DMS79 (cell line): ENCODE measurements around the gene NPR3.

ENCODE experiments used
- DNase-seq: peaks from one replicate; lab custom pipeline; 2025; lab: John Stamatoyannopoulos, UW

The NPR3 gene

DNA sequence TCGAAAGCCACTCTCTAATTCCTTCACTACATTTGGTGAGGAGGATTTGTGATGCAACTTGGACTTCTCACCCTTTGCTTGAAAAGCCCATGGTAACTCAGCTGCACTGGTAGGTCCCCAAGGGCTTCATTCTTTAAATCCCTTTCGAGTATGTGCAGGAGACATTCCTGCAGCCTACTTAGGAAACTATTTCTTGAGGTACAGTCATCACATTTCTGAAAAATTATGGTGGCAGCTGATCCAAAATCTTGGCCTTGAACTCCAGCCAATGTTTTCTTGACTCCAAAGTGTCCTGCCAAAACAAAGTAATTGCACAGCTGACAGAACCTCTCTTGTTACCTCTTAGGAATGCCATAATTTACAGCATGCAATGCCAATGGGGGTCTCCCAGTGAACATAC is 99.7 kb downstream of the NPR3 start:
- DNase-seq = no peak

DNA sequence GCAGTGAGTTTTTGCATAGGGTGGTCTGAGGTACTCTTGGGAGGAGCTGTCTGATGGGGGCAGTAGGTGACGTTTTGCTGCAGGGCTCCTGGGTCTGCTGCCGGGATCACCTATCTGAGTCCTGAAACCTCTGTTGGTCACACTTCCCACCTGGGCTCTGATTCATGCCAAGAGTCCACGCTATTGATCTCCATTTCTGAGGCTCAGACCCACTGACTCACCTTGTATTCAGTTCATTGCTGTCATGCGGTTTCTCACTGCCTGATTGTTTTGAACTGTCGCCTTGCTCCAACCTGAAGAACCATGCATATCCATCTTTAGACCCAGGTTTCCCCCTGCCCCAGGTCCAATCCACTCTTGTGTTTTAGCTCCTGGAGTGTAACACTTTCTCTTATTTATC is 101.3 kb downstream of the NPR3 start:
- no peak for DNase-seq

DNA sequence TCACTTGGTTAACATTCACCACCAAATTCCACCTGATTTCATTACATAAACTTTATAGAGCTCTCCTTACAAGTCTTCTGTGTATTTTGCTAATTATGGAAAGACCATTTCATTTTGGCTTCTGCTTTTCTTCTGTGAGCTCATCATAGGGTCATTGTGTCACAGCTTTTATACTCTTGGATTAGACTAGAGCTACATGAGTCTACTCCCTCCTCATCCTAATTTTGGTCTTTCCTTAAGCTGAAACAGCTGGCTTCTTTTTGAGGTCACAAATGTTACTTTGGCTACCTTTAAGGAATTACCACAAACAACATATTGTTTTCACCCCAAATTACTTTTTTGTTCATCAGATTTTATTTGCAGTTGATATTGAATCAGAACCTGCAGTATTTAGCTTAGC is 103.0 kb downstream of the NPR3 start:
- no peak for DNase-seq

DNA sequence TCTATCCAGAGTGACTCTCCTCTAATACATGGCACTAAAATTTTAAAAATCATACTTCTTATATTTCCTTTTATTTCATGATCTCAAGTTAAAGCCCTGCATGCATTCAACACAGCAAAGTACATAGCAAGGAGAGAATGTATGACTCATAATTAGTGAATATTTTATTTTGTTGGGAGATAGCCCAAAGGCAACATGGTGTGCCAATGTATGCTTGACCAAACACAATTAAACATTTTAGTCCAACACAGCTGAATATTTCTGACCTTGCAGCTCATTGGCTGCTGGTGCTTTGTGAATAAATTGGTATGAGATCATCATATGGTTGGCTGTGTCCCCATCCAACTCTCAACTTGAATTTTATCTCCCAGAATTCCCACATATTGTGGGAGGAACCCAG is 103.5 kb downstream of the NPR3 start:
- DNase-seq = no peak

DNA sequence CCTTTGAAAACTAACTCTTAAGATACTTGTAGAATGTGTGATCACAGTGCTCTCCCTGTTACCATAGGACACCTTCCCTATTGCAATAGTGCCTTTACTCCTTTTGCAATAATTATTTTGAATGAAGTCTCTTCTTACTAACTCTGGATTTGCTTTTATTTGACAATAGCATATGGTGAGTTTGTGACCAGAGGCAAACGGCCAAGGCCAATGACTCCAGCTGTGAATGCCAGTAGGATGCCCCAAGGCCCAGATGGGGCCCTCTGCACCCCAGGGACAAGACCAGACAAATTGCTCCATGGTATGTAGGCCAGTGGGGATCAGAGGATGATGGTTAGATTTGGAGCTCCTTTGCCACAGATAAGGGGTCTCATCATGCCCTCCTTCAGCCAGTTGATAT is 116.9 kb downstream of the NPR3 start:
- DNase-seq = no peak

DNA sequence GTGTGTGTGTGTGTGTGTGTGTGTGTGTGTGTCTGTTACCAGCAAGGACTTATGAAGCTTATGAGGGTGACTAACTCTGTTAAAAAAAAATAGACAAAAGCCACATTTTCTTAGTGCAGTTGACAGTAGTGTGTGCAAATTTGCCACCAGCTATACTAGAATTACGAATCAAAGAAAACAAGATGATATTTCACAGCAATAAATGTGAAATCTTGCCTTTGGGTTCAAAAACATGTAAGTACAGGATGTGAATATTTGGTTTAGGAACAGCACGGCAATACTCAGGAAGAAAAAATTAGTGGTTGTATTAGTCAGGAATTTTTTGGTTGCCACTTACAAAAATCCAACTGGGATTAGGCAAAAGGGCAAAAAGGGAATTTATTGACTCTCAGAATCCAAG is 117.4 kb downstream of the NPR3 start:
- no peak for DNase-seq

DNA sequence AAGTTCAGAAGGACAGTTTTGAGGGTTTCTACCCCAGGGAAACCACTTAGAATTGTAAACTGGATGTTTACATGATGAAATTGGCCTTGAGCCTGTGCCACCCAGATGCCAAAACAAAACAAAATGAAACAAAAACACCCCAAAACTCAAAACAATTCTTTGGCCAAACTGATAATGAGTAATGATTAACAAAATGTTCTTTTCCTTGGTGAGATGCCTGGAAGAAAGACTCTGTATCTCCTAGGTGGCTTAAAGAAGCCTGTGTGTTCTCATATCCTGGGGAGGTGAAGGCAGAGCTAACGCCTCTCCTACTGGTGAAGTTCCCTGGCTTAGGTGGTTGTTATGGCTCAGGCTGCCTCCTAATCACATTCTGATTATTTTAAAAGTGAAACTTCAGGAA is 120.5 kb downstream of the NPR3 start:
- DNase-seq = no peak

DNA sequence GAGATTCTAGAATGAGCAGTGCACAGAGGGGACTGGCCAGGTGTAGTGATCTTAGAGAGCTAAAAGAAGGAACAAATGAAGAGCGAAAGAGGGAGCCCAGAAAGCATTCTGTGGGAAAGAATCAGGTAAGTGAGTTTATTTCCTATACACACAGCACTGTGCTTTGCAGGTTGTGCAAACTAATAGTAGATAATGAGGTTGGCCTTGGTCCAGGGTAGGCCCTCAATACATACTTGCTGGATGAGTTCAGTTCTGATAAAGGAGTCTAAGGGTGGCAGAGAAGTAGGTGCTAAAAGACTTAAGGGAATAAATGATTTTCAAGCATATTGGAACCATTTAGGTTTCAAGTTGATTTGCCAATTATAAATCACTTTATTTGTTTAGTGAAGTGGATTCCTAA is 122.0 kb downstream of the NPR3 start:
- DNase-seq = no peak

DNA sequence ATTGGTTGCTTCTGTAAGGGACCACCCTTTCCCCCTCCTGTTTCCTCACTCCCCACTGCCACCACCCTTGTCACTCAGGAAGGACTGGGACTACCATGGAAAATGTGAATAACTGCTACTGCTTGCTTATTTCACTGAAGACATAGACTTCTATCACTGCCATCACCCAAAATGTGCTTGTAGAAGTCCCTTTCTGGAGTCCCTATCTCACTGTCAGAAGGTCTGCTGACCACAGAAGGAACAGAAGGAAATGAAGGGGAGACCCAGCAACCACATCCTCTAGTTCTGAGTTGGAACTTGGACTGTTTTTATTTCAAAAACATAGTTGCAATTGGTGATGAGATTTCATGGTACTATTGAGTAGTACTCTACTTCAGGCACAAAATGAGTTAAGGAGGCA is 122.5 kb downstream of the NPR3 start:
- no peak for DNase-seq

DNA sequence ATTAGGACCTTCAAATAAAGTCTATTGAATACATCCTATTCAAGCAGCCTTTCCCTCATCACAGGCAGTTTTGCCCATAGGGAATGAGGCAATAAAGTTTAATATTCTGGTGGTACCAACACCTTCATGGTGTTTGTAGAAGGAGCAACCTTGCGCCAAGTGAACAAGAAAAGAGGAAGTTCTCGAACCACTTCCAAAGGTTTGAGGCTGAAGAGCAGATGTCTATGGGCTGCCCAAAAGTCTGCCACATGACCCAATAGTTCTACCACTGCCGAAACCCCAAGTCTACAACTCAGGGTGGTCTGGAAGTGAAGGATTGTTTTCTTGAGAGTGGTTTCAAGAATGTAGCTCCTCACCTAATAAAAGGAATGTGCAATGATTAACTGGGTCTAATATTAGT is 123.1 kb downstream of the NPR3 start:
- DNase-seq = no peak

DNA sequence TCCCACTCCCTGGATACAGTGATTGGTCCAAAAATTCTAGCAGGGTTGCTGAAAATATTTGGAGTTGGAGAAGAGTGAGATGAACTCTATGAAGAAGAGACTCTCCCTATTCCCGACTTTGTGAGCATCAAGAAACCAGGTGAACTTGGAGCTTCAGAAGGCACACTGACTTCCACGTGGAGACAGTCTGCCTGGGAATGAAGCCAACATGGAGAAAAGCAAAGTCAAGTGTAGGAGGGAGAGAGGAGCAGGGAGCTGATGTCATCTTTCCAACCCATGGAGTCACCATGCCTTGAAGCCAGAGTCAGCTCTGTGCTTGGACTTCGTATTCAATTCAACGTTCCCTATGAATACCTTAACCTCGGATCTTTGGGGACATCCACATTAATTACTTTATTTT is 125.1 kb downstream of the NPR3 start:
- no peak for DNase-seq

DNA sequence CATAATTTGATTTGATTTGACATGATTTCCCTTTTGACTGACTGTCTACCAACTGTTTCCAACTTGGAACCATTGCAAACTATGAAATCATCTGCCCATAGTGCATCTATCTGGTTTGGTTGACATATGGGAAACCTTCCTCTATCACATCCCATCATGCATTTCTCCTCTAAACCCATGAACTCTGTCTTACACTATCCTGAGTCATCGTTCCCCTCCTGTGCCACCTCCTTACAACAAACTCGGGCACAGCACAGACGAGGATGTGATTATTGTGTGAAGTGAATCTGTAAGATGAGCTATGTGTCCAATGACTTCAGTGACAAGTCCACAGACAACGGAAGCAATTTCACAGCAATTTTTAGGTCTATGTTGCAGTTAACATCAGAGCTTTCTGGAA is 126.1 kb downstream of the NPR3 start:
- DNase-seq = no peak

DNA sequence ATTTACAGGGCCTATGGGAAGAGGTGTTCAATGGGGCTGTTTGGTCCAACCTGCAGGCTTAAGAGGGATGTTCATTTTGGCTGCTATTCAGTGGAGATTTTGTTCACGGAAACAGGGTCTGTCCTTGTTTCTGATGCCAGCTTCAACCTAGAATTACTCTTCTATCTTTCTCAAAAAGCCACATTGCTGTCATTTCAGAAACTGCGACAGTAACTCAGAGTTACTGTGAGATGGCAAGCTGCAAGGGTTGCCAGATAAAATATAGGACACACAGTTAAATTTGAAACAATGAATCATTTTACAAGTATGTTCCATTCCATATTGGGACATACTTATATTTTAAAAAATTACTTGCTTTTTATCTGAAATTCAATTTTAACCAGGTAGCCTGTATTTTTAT is 128.0 kb downstream of the NPR3 start:
- DNase-seq = no peak

DNA sequence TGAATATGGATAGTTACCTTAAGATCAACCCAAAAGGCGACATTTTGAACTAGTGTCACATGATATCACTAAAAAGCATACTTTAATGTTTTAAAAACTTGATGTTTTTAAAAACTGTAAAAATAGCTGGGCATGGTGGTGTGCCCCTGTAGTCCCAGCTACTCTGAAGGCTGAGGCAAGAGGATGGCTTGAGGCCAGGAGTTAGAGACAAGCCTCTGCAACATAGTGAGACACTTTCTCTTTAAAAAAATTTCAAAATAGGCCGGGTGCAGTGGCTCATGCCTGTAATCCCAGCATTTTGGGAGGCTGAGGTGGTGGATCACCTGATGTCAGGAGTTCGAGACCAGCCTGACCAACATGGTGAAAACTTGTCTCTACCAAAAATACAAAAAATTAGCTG is 129.5 kb downstream of the NPR3 start:
- no peak for DNase-seq
